SK-N-MC (cell line): ENCODE data around the gene H19.

ENCODE experiments used
- EZH2 ChIP-seq: fragments of 200-600 bp; sonication (generic); IDR thresholded peaks from one replicate; pipeline ENCODE4 v1.6.1; 2017; ENCODE audit warnings: antibody characterized with exemption
- POLR2AphosphoS5 ChIP-seq: IDR thresholded peaks from 2 replicates; pipeline ENCODE4 v1.6.1; 2012; ENCODE audit warnings: mild to moderate bottlenecking, low read depth, low read length, borderline replicate concordance

GRCh38 chr11:1982873-1983600 is 14.6 kb downstream of the H19 start:
- no peak for TF ChIP-seq EZH2
- TF ChIP-seq POLR2AphosphoS5 = no peak
